IMR-90 (cell line): ENCODE results near the gene KATNAL2. TPM values are rescaled to one million over a fixed set of nuclear protein-coding genes. Genes with fewer than 3 reads are reported as not detected.

ENCODE experiments used
- ATAC-seq: fragments of 200-7000 bp; cut with Tn5 transposase; 2 replicates; pipeline ENCODE4 v1.9.1; 2020; ENCODE audit warnings: low read depth, mild to moderate bottlenecking, moderate library complexity
- BruUV-seq: library from RNA; stranded (reverse); fragments of 400-500 nt; replicated peaks from 2 replicates; lab custom pipeline; 2021; lab: Mats Ljungman, UMichigan
- CTCF ChIA-PET: fragments of 300-600 bp; formaldehyde crosslinking; extraction: SDS; loops from one replicate; lab custom pipeline; 2021; ENCODE audit warnings: antibody characterized with exemption; lab: Yijun Ruan, JAX
- POLR2A ChIA-PET: fragments of 300-600 bp; sonication (Branson Sonifier 250); formaldehyde crosslinking; loops from one replicate; lab custom pipeline; 2022; ENCODE audit warnings: antibody characterized with exemption; ENCODE audit not compliant: unreplicated experiment; lab: Charles Lee
- DNase-seq: peaks from one replicate; pipeline ENCODE4 v3.0.0; 2013
- H2AFZ ChIP-seq: replicated peaks from 2 replicates; pipeline ENCODE3; 2013; ENCODE audit warnings: low read length, mild to moderate bottlenecking; ENCODE audit not compliant: poor library complexity
- H2AK5ac ChIP-seq: 2 replicates; pipeline ENCODE4 v1.6.1; 2013; ENCODE audit warnings: low read depth, low read length, inconsistent platforms
- H2AK9ac ChIP-seq: replicated peaks from 2 replicates; pipeline ENCODE3; 2013; ENCODE audit warnings: mild to moderate bottlenecking, low read depth, low read length, moderate library complexity; ENCODE audit not compliant: poor library complexity
- H2BK120ac ChIP-seq: 2 replicates; pipeline ENCODE4 v1.6.1; 2013; ENCODE audit warnings: low read depth, low read length, inconsistent platforms
- H2BK15ac ChIP-seq: 3 replicates; pipeline ENCODE4 v1.6.1; 2013; ENCODE audit warnings: low read depth, low read length, inconsistent platforms
- H2BK20ac ChIP-seq: 2 replicates; pipeline ENCODE4 v1.6.1; 2013; ENCODE audit warnings: low read depth, mild to moderate bottlenecking, inconsistent platforms, low read length, moderate library complexity
- H2BK5ac ChIP-seq: 2 replicates; pipeline ENCODE4 v1.6.1; 2013; ENCODE audit warnings: mild to moderate bottlenecking, low read depth, low read length, inconsistent platforms; ENCODE audit not compliant: poor library complexity, severe bottlenecking
- H3K14ac ChIP-seq: replicated peaks from 2 replicates; pipeline ENCODE4 v1.6.1; 2013; ENCODE audit warnings: low read depth, low read length, inconsistent platforms
- H3K18ac ChIP-seq: 2 replicates; pipeline ENCODE4 v1.6.1; 2013; ENCODE audit warnings: low read depth, low read length, control low read depth
- H3K23ac ChIP-seq: 2 replicates; pipeline ENCODE4 v1.6.1; 2013; ENCODE audit warnings: low read depth, low read length, inconsistent platforms
- H3K27ac ChIP-seq: 2 replicates; pipeline ENCODE4 v1.5.1; 2013; ENCODE audit warnings: mild to moderate bottlenecking, control low read depth, low read length; ENCODE audit not compliant: insufficient read depth
- H3K27me3 ChIP-seq: 2 replicates; pipeline ENCODE4 v1.6.1; 2013; ENCODE audit warnings: low read length; ENCODE audit not compliant: control insufficient read depth, insufficient read depth
- H3K36me3 ChIP-seq: 2 replicates; pipeline ENCODE4 v1.6.1; 2013; ENCODE audit warnings: low read length, mixed read lengths; ENCODE audit not compliant: control insufficient read depth, insufficient read depth
- H3K4ac ChIP-seq: 2 replicates; pipeline ENCODE4 v1.6.1; 2013; ENCODE audit warnings: low read depth, low read length, inconsistent platforms
- H3K4me1 ChIP-seq: 2 replicates; pipeline ENCODE4 v1.6.1; 2013; ENCODE audit warnings: low read length, mixed read lengths; ENCODE audit not compliant: control insufficient read depth, insufficient read depth
- H3K4me2 ChIP-seq: 2 replicates; pipeline ENCODE4 v1.6.1; 2013; ENCODE audit warnings: low read depth, mild to moderate bottlenecking, control low read depth, low read length, moderate library complexity
- H3K4me3 ChIP-seq: 2 replicates; pipeline ENCODE4 v1.5.1; 2013; ENCODE audit warnings: low read depth, mild to moderate bottlenecking, control low read depth, low read length, moderate library complexity; ENCODE audit not compliant: insufficient read depth
- H3K56ac ChIP-seq: 2 replicates; pipeline ENCODE4 v1.6.1; 2013; ENCODE audit warnings: low read length, inconsistent platforms; ENCODE audit not compliant: insufficient read depth; ENCODE audit errors: extremely low read depth
- H3K79me1 ChIP-seq, 2 experiments: 2 replicates each; pipeline ENCODE4 v1.6.1; 2013; ENCODE audit warnings: low read length in 2 of 2, inconsistent platforms in 1 of 2, low read depth in 1 of 2
- H3K9ac ChIP-seq: 2 replicates; pipeline ENCODE4 v1.6.1; 2013; ENCODE audit warnings: low read depth, low read length, control low read depth
- H3K9me1 ChIP-seq: 2 replicates; pipeline ENCODE4 v1.6.1; 2013; ENCODE audit warnings: low read length, inconsistent platforms; ENCODE audit not compliant: insufficient read depth
- H3K9me3 ChIP-seq: 2 replicates; pipeline ENCODE4 v1.6.1; 2013; ENCODE audit warnings: low read length; ENCODE audit not compliant: control insufficient read depth, insufficient read depth
- H4K20me1 ChIP-seq: 2 replicates; pipeline ENCODE4 v1.6.1; 2013; ENCODE audit warnings: low read length, inconsistent platforms; ENCODE audit not compliant: insufficient read depth
- H4K5ac ChIP-seq: 2 replicates; pipeline ENCODE4 v1.6.1; 2013; ENCODE audit warnings: mild to moderate bottlenecking, low read depth, low read length, control low read depth
- H4K8ac ChIP-seq, 2 experiments: 2 replicates each; pipeline ENCODE4 v1.6.1; 2013; ENCODE audit warnings: low read depth in 2 of 2, low read length in 2 of 2, control low read depth in 1 of 2, inconsistent platforms in 1 of 2
- H4K91ac ChIP-seq: 2 replicates; pipeline ENCODE4 v1.6.1; 2013; ENCODE audit warnings: low read depth, low read length, inconsistent platforms; ENCODE audit not compliant: insufficient read depth
- MAZ ChIP-seq: IDR thresholded peaks from 2 replicates; pipeline ENCODE4 v1.6.1; 2012; ENCODE audit warnings: low read depth, mild to moderate bottlenecking, low read length, improper control_type of control experiment, moderate library complexity, borderline replicate concordance
- WGBS, 2 experiments: methylation state at CpG; one replicate each; pipeline versions ENCODE4 v1.1.5 to v1.1.7; 2013; ENCODE audit warnings: missing lambda C conversion rate in 2 of 2; ENCODE audit not compliant: insufficient read length in 1 of 2; ENCODE audit errors: extremely low coverage in 2 of 2; 5-methylcytosine and 5-hydroxymethylcytosine counted together
- dilution Hi-C: fragments of 300-500 bp; cut with HindIII; formaldehyde crosslinking; loops from one replicate; pipeline ENCODE4 v1.14.3; 2018; ENCODE audit warnings: low sequenced_read_pairs; ENCODE audit not compliant: unreplicated experiment
- in situ Hi-C: fragments of 300-500 bp; cut with MboI; formaldehyde crosslinking; loops from 3 replicates; pipeline ENCODE4 v1.14.3; 2019; ENCODE audit warnings: low sequenced_read_pairs, inconsistent platforms, mixed read lengths
- intact Hi-C: fragments of 100-400 bp; cut with micrococcal nuclease; formaldehyde crosslinking; loops from 2 replicates; pipeline ENCODE4 v1.10.0; 2022
- polyA plus RNA-seq, 3 experiments: library from polyadenylated mRNA; depleted of rRNA; stranded (reverse); fragments of >200 nt; gene quantifications; 2 replicates each; pipeline ENCODE4 v1.2.3, GENCODE V29; 2012; ENCODE audit warnings: low replicate concordance in 1 of 3
- total RNA-seq: library from RNA; depleted of rRNA; stranded (reverse); fragments of >200 nt; gene quantifications from 2 replicates; pipeline ENCODE4 v1.2.3, GENCODE V29; 2012

Gene KATNAL2
- total and polyA plus RNA-seq, 2 of the 4 experiments (the other 2 are of a cell fraction): 0.90 to 2.3 TPM

DNA sequence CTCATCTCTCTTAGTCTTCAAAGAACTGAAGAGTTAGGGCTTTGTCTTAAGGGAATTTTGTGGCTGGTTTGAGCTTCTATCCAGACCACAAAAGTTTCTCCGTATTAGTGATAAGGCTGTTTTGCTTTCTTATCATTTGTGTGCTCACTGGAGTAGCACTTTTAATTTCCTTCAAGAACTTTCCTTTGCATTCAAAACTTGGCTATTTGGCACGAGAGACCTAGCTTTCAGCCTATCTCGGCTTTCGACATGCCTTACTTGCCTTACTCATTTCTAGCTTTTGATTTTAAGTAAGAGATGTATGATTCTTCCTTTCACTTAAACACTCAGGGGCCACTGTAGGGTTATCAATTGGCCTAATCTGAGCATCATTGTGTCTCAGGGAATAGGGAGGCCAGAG lies 203.0 kb downstream of the KATNAL2 start:
- WGBS, 2 experiments: no CpG with 5 or more reads among the region's 4 CpGs
- H3K9me1 ChIP-seq: no peaks in the 10 kb centered on the region
- H2BK120ac ChIP-seq: no peak overlapping the region
- peaks cover 6 to 9% of the 10 kb centered on the region in 2 experiments; a peak in 2 of 4 replicates for H3K79me1 ChIP-seq
- H2AFZ ChIP-seq: no peak overlapping the region
- no peak overlapping the region for H3K18ac ChIP-seq
- intact Hi-C loops (no loop called here), dilution Hi-C loops (no loop called here), in situ Hi-C loops (no loop called here)
- no peaks in the 10 kb centered on the region for H3K4me1 ChIP-seq
- H4K91ac ChIP-seq: no peak overlapping the region
- H3K4me3 ChIP-seq: no peak overlapping the region
- H3K4ac ChIP-seq: no peak overlapping the region
- H4K8ac ChIP-seq: no peak overlapping the region
- H2AK5ac ChIP-seq: no peak overlapping the region
- DNase-seq: no peak
- no peak overlapping the region for H2BK5ac ChIP-seq
- no peak for ATAC-seq
- no peak overlapping the region for H4K5ac ChIP-seq
- no peak overlapping the region for H2BK15ac ChIP-seq
- H3K9me3 ChIP-seq: no peaks in the 10 kb centered on the region
- H3K27me3 ChIP-seq: no peaks in the 10 kb centered on the region
- no TSS peak for BruUV-seq
- ChIA-PET POLR2A (no interaction called here), CTCF (no interaction called here)
- H3K14ac ChIP-seq: no peak overlapping the region
- no peak overlapping the region for H3K56ac ChIP-seq
- H2AK9ac ChIP-seq: no peak overlapping the region
- H3K27ac ChIP-seq: no peak overlapping the region
- H3K36me3 ChIP-seq: peaks cover 3% of the 10 kb centered on the region; the same call in 1 of the 2 replicates
- no peak overlapping the region for H3K4me2 ChIP-seq
- H2BK20ac ChIP-seq: no peak overlapping the region
- TF ChIP-seq MAZ: no peak
- 0 out of 2 replicates have a peak, but pooled peaks cover 3% of the 10 kb centered on the region for H4K20me1 ChIP-seq
- no peak overlapping the region for H3K23ac ChIP-seq
- no peak overlapping the region for H3K9ac ChIP-seq
